ENCODE measurements around the gene TIMM17A. TPM values are rescaled to one million over a fixed set of nuclear protein-coding genes. Genes with fewer than 3 reads are reported as not detected.
"Not testable (repeated sequence)": the region's sequence is repeated elsewhere in the genome, so short reads cannot be mapped to it uniquely, and the experiment has no call there.

TIMM17A gene
- total RNA-seq, 2 experiments from 2014 or later, result 52.6 to 54.4 TPM

DNA sequence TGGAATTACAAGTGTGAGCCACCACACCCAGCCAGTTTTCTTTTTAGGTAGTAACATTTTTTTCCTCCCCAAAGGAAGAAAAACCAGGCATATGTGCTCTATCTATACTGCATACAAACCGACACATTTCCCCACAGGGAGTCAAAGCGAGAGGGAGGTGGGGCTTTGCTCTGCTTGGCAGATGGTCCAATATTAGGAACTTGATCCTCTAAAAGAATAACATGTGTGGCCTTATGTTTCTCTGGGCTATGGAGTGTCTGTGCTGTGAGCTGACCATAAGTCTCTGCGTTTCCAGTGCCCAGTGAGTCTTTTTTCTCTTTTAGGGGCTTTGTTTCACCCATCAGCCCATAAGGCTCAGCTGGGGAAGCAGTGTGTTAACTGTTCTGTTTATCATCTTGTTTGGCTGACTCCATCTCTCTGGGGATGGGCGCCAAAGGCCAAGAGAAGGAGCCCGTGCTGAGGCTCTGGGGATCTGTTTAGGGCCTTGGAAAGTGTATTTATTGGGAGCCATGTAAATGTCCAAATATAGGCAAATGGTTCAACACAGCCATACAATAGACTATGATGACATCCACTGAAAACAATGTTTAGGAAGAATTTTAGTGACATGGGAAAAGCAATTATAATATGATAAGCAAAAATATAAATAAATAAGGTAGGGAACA is 29.2 kb upstream of the TIMM17A start:
- no peak for DNase-seq
- no peaks in the 10 kb centered on the region for H3K4me1 Mint-ChIP-seq (ENCODE audit: low read depth)
- intact Hi-C loops (cut with micrococcal nuclease), result no loop called here
- no peaks in the 10 kb centered on the region for H3K36me3 Mint-ChIP-seq (ENCODE audit: low read depth)
- peaks cover 7% of the 10 kb centered on the region for H3K27me3 Mint-ChIP-seq (ENCODE audit: low read depth)
- no peak overlapping the region for H3K4me3 Mint-ChIP-seq
- H3K9me3 Mint-ChIP-seq, result no peaks in the 10 kb centered on the region
- CTCF ChIA-PET, result interaction anchor here (0.6 to 0.9 kb wide), 2 partner anchors 73 to 841 kb away, joined by 3 read pairs; no protein-coding TSS in a partner anchor
- no peak overlapping the region for H3K27ac Mint-ChIP-seq

DNA sequence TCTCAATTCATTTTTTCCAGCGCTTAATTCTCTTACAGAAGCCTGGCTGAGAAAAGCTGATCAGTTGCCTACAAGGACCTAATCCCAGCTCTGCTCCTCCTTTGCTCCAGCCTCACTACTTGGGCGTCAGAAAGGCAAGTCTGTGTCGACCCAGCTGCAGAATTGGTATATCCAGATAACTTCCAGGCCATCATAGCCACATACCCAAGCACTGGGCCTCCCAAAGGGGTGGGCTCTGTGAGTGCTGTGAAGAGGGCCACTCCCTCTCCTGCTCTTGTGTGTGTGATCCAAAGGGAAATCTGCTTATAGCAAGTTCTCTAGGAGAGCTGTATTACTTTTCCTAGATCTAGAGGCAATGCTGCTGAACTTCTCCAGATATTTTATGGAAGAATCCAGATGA is 27.0 kb upstream of the TIMM17A start:
- H3K27ac Mint-ChIP-seq, result no peak overlapping the region
- no peaks in the 10 kb centered on the region for H3K4me1 Mint-ChIP-seq (ENCODE audit: low read depth)
- no peak for DNase-seq
- CTCF ChIA-PET, result interaction anchor here (0.7 to 1.5 kb wide), 2 partner anchors 17 to 32 kb away, joined by 3 to 6 read pairs; no protein-coding TSS in a partner anchor
- intact Hi-C loops (cut with micrococcal nuclease), result no loop called here
- H3K9me3 Mint-ChIP-seq, result no peaks in the 10 kb centered on the region
- H3K4me3 Mint-ChIP-seq, result no peak overlapping the region
- H3K27me3 Mint-ChIP-seq (ENCODE audit: low read depth), result no peaks in the 10 kb centered on the region
- H3K36me3 Mint-ChIP-seq (ENCODE audit: low read depth), result no peaks in the 10 kb centered on the region

DNA sequence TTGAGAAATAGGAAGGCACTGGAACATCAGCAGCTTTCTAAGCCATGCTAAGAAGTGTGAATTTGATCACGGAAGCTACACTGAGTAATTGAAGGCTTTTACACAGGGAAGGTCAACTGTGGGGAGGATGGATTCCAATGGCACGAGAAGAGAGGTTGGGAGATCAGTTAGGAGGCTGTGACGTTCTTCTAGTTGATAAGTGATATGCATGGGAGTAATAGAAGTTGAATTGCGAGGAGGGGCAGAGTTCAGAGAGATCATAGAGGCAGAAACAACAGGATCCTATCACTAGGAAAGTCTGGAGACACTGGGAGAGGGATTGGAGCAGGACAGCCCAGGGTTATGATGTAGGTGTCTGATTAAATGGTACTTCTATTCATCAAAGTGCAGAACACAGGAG is 25.2 kb upstream of the TIMM17A start:
- H3K4me1 Mint-ChIP-seq (ENCODE audit: low read depth), result no peaks in the 10 kb centered on the region
- peaks cover 7% of the 10 kb centered on the region for H3K27me3 Mint-ChIP-seq (ENCODE audit: low read depth)
- no peaks in the 10 kb centered on the region for H3K36me3 Mint-ChIP-seq (ENCODE audit: low read depth)
- no peak overlapping the region for H3K27ac Mint-ChIP-seq
- intact Hi-C loops (cut with micrococcal nuclease), result no loop called here
- no peak overlapping the region for H3K4me3 Mint-ChIP-seq
- CTCF ChIA-PET, result interaction anchor here (0.5 kb wide), 1 partner anchor 24 kb away, joined by 3 read pairs; no protein-coding TSS in a partner anchor
- no peak for DNase-seq
- H3K9me3 Mint-ChIP-seq, result no peaks in the 10 kb centered on the region

DNA sequence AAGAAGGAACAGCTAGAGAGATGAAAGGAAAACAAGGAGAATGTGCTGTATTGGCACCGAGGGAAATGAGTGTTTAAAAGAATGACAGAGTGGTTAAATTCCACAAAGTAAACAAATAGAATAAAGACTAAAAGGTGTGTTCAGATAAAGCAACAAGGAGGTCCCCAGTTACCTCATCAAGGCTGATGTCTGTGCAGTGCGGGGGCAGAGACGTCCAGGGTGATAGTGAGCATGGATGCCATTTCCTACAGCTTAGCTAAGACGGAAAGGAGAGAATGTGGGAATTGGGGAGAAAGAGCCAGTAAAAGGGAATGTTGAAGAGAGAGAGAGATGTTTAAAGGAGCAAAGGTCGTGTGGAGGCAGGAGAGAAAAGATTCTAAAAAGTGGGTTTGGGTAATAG is 24.5 kb upstream of the TIMM17A start:
- H3K27me3 Mint-ChIP-seq (ENCODE audit: low read depth), result peaks cover 8% of the 10 kb centered on the region
- H3K4me3 Mint-ChIP-seq, result no peak overlapping the region
- no peaks in the 10 kb centered on the region for H3K9me3 Mint-ChIP-seq
- no peak overlapping the region for H3K27ac Mint-ChIP-seq
- intact Hi-C loops (cut with micrococcal nuclease), result no loop called here
- DNase-seq, result no peak
- H3K4me1 Mint-ChIP-seq (ENCODE audit: low read depth), result no peaks in the 10 kb centered on the region
- CTCF ChIA-PET, result no interaction called here
- H3K36me3 Mint-ChIP-seq (ENCODE audit: low read depth), result no peaks in the 10 kb centered on the region

DNA sequence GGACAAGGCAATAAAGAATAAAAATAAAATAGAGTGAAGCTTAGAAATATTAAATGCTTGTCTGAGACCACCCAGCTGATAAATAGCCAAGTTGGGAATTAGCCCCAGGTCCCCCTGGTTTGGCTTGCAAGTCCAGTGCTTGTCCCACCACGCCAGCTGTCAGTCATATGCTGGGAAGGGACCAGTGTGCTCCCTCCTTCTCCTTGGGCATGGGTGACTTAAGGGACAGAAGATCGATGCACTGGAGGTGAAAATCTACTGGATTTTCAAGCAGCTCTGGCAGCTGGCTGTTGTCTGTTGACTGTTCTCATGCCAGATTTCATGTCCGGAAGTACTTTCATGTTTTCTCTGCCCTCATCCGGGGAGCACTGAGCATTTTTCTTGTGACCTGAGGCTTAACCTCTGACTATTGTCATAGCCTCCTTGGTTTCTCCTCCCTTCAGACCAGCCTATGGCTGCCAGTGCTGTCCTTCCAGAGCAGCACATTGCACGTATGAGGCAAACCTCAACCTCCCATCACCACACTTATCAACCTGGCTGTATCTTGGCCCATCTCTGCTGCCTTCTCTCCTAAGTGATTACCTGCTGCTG is 21.4 kb upstream of the TIMM17A start:
- Mint-ChIP-seq H3K9me3 (no peaks in the 10 kb centered on the region), H3K27ac (no peak overlapping the region), H3K27me3 (ENCODE audit: low read depth) (peaks cover 12% of the 10 kb centered on the region), H3K4me1 (ENCODE audit: low read depth) (no peaks in the 10 kb centered on the region), H3K4me3 (no peak overlapping the region), H3K36me3 (ENCODE audit: low read depth) (no peaks in the 10 kb centered on the region)
- intact Hi-C loops (cut with micrococcal nuclease), result no loop called here
- DNase-seq, result no peak
- CTCF ChIA-PET, result no interaction called here

DNA sequence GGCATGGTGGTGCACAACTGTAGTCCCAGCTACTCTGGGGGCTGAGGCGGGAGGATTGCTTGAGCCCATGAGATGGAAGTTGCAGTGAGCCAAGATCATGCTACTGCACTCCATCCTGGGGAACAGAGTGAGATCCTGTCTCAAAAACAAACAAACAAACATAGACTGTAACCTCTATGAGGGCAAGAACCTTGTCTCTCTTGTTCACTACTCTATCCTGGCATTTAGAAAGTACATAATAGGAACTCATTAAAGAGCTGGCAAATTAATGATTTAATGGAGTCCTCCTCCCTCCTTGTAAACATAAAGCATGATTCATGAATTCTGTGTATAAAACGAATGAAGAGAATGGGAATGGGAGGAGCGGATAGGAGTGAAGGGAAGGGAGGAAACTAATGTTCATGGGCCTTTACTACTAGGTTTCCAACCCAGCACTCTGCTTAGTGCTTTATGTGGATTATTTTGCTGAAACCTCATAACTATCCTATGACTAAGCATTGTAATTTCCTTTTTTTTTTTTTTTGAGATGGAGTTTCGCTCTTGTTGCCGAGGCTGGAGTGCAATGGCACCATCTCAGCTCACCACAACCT is 17.6 kb upstream of the TIMM17A start:
- Mint-ChIP-seq H3K9me3 (no peaks in the 10 kb centered on the region), H3K4me3 (no peak overlapping the region), H3K27ac (no peak overlapping the region), H3K27me3 (ENCODE audit: low read depth) (peaks cover 12% of the 10 kb centered on the region), H3K4me1 (ENCODE audit: low read depth) (no peaks in the 10 kb centered on the region), H3K36me3 (ENCODE audit: low read depth) (no peaks in the 10 kb centered on the region)
- intact Hi-C loops (cut with micrococcal nuclease), result no loop called here
- DNase-seq, result no peak
- CTCF ChIA-PET, result interaction anchor here (0.6 to 1.2 kb wide), 3 partner anchors 14 to 229 kb away, joined by 3 to 4 read pairs (median 3); no protein-coding TSS in a partner anchor

DNA sequence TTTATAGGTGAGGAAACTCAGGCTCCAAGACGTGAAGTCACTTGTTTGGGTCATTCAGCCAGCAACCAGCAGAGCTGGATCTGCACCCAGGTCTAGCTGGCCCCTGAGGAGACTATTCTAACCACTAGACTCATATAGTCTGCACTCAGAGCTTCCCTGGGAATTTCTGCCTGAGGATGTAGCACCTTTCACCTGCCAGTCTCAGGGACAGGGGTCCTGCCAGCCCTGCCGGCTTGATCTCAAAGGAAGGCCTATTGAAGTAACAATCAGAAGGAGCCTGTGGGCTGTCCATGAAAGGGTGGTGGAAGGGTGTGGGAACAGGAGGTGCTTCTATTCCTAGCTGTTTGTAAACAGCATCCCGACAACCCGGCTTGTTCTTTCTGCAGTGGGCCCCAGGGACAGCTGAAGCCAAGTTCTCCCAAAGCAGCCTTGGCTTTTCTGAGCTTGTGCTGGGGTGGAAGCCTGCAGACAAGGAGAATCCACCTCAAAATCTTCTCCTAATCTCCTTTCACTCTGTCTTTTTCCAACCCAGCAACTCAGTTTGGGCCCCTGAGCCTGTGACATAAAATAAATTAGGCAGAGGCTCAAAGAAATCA is 16.8 kb upstream of the TIMM17A start:
- no peaks in the 10 kb centered on the region for H3K9me3 Mint-ChIP-seq
- CTCF ChIA-PET, result interaction anchor here (0.5 to 1.3 kb wide), 3 partner anchors 13 to 43 kb away, joined by 3 to 4 read pairs (median 3); no protein-coding TSS in a partner anchor

DNA sequence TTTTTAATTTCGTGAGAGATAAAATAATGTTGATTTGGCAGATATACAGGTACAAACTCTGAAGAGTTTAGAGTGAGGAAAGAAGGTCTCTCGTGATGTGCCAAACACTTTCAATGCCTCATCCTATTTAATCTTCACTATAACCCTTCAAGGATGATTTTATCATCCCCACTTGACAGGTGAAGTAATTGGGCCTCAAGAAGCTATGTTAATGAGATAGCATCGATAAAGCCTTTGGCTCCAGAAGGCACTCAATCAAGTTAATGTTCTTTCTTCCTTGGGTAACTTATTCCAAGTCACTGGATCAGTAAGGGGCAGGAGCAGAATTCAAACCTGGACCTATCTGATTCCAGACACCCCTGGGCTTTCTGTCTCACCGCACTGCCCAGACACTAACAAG is 16.2 kb upstream of the TIMM17A start:
- Mint-ChIP-seq H3K27me3 (ENCODE audit: low read depth) (peaks cover 16% of the 10 kb centered on the region), H3K36me3 (ENCODE audit: low read depth) (no peaks in the 10 kb centered on the region), H3K27ac (no peak overlapping the region), H3K9me3 (no peaks in the 10 kb centered on the region), H3K4me3 (no peak overlapping the region), H3K4me1 (ENCODE audit: low read depth) (no peaks in the 10 kb centered on the region)
- intact Hi-C loops (cut with micrococcal nuclease), result no loop called here
- DNase-seq, result no peak
- CTCF ChIA-PET, result interaction anchor here (0.5 to 1.3 kb wide), 3 partner anchors 29 to 43 kb away, joined by 3 read pairs; no protein-coding TSS in a partner anchor

More for the DNA sequence above, 16.8 kb upstream of the TIMM17A start:
- Mint-ChIP-seq H3K27me3 (ENCODE audit: low read depth) (peaks cover 12% of the 10 kb centered on the region), H3K4me1 (ENCODE audit: low read depth) (no peaks in the 10 kb centered on the region), H3K4me3 (no peak overlapping the region), H3K27ac (no peak overlapping the region), H3K36me3 (ENCODE audit: low read depth) (no peaks in the 10 kb centered on the region)
- no peak for DNase-seq
- intact Hi-C loops (cut with micrococcal nuclease), result no loop called here

DNA sequence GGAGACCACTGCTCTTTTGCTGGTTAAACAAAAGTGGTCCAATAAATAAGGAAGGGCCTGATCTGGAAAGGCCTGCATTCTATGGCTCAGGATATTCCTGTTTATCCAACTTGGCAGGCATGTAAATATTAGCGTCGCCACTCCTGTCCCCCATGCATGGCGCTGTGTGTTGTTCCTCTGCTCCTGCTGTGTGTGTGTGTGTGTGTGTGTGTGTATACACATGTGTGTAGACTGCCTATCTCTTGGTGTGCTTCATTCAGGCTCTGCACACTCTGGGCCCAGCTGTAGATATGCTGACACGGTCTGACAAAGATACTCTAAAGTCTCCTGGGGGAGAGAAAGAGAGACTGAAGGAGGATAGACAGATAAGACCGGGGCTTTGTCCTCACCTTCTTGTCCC is 15.7 kb upstream of the TIMM17A start:
- H3K27me3 Mint-ChIP-seq (ENCODE audit: low read depth), result peaks cover 17% of the 10 kb centered on the region
- H3K36me3 Mint-ChIP-seq (ENCODE audit: low read depth), result no peaks in the 10 kb centered on the region
- CTCF ChIA-PET, result interaction anchor here (0.7 to 1.3 kb wide), 2 partner anchors 31 to 44 kb away, joined by 3 read pairs; no protein-coding TSS in a partner anchor
- H3K4me3 Mint-ChIP-seq, result no peak overlapping the region
- no peak overlapping the region for H3K27ac Mint-ChIP-seq
- no peaks in the 10 kb centered on the region for H3K9me3 Mint-ChIP-seq
- DNase-seq, result no peak
- intact Hi-C loops (cut with micrococcal nuclease), result no loop called here
- no peaks in the 10 kb centered on the region for H3K4me1 Mint-ChIP-seq (ENCODE audit: low read depth)

DNA sequence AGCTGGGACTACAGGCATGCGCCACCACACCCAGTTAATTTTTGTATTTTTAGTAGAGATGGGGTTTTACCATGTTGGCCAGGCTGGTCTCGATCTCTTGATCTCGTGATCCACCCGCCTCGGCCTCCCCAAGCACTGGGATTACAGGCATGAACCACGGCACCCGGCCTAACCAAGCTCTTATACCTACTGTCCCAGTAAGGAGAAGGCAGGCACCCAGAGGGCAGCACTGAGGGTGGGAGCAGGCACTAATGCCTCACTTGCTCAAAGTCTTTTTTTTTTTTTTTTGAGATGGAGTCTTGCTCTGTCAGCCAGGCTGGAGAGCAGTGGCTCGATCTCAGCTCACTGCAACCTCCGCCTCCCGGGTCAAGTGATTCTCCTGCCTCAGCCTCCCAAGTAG is 15.0 kb upstream of the TIMM17A start:
- H3K4me3 Mint-ChIP-seq; H3K9me3 Mint-ChIP-seq; intact Hi-C loops (cut with micrococcal nuclease); DNase-seq; H3K36me3 Mint-ChIP-seq (ENCODE audit: low read depth); H3K27ac Mint-ChIP-seq; H3K4me1 Mint-ChIP-seq (ENCODE audit: low read depth): not testable (repeated sequence)
- H3K27me3 Mint-ChIP-seq (ENCODE audit: low read depth), result peaks cover 19% of the 10 kb centered on the region
- CTCF ChIA-PET, result interaction anchor here (0.6 kb wide), 1 partner anchor 203 kb away, joined by 4 read pairs; no protein-coding TSS in a partner anchor

DNA sequence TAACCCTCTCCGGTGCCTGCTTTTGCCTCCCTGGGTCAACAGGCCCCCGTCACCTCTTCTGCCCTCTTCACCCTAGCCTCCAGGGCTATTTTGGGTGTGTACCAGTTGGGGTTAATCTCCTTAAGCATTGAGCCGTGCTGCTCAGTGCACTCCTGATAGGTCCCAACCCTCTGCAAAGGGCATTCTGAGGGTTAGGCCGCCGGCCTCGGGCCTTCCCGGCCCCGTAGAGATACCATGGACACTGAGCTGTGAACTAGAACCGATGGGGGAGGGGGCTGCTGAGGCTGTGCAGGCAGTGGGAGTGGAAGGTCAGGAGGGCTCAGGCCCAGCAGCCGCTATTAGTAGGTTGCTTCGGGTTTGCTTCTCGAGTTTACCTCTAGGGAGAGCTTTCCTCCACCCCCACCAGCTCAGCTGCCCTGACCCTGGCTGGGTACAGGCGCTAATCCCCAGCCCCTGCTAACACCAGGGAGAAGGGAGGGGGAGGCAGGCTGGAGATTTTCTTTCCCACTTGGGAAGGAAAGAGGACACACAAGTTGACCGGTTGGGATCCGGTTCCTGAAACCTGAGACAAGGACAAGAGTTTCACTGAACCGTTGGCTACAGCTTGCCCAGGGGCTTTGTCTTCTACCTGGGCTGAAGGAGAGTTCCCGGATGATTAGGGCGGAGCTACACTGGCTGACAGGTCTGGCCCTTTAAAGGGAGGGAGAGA is 13.7 kb upstream of the TIMM17A start:
- no peaks in the 10 kb centered on the region for H3K9me3 Mint-ChIP-seq
- H3K4me1 Mint-ChIP-seq (ENCODE audit: low read depth), result peaks cover 12% of the 10 kb centered on the region
- intact Hi-C loops (cut with micrococcal nuclease), result no loop called here
- no peak overlapping the region for H3K4me3 Mint-ChIP-seq
- no peak overlapping the region for H3K27ac Mint-ChIP-seq
- no peaks in the 10 kb centered on the region for H3K36me3 Mint-ChIP-seq (ENCODE audit: low read depth)
- peaks cover 28% of the 10 kb centered on the region for H3K27me3 Mint-ChIP-seq (ENCODE audit: low read depth)
- CTCF ChIA-PET, result interaction anchor here (0.5 kb wide), 1 partner anchor 73 kb away, joined by 5 read pairs; no protein-coding TSS in a partner anchor
- no peak for DNase-seq

DNA sequence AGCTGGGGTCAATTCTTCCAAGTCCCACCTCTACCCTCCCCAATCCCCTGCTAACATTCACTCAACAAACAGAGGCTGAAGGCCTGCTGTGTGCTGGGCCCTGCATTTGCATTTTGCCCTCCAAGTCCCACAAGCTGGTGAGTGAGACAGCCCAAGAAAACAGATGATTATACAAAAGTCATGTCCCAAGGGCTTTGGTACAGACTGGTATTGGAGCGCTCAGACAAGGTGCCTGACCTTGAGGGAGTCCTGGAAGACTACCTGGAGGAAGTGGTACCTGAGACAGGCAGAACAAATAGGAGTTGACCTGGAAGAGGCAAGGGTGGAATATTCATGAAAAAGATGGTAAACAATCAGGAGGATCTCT is 13.2 kb upstream of the TIMM17A start:
- intact Hi-C loops (cut with micrococcal nuclease), result no loop called here
- DNase-seq, result no peak
- CTCF ChIA-PET, result interaction anchor here (0.5 kb wide), 1 partner anchor 74 kb away, joined by 5 read pairs; no protein-coding TSS in a partner anchor
- H3K27me3 Mint-ChIP-seq (ENCODE audit: low read depth), result peaks cover 33% of the 10 kb centered on the region
- H3K4me3 Mint-ChIP-seq, result no peak overlapping the region
- H3K27ac Mint-ChIP-seq, result no peak overlapping the region
- no peaks in the 10 kb centered on the region for H3K9me3 Mint-ChIP-seq
- no peaks in the 10 kb centered on the region for H3K36me3 Mint-ChIP-seq (ENCODE audit: low read depth)
- peaks cover 15% of the 10 kb centered on the region for H3K4me1 Mint-ChIP-seq (ENCODE audit: low read depth)

Measured in activated naive CD4-positive, alpha-beta T cell treated with anti-CD3 and anti-CD28 coated beads for 36 hours (primary cell).